Spleen (tissue), 7 donors: ENCODE data around the gene CHST12.

ENCODE experiments used
- CTCF ChIP-seq, 11 experiments: fragments of 200-600 bp in 7 of 11; fragments of 450-650 bp in 4 of 11; sonication (generic) in 4 of 11; IDR thresholded peaks in 8 of 11; conservative IDR thresholded peaks in 3 of 11; 1 replicate in 7 of 11; 2 replicates in 4 of 11; pipeline versions ENCODE4 v1.4.0 to v1.8.0; 2016 to 2021; ENCODE audit warnings: antibody characterized with exemption in 11 of 11, inconsistent platforms in 4 of 11, mild to moderate bottlenecking in 1 of 11
- POLR2AphosphoS5 ChIP-seq, 3 donors: sonication (generic); formaldehyde crosslinking; IDR thresholded peaks; one replicate each; pipeline ENCODE4 v1.5.1; 2017; ENCODE audit warnings: antibody characterized with exemption in 3 of 3
- donor health status: DM: no; HTN: no; CAD: no; lungs with moderate emphysema.
- donor health status: DM: no; HTN: no; CAD: no.
- donor health status: DM: no; HTN: no; CAD: no.

- no peak for TF ChIP-seq CTCF (IDR thresholded peaks at IDR 0.05 in 8 of 11, conservative IDR thresholded peaks at IDR 0.05 in 3 of 11)
- no peak for TF ChIP-seq POLR2AphosphoS5 (IDR thresholded peaks at IDR 0.05)
These were observed 59.3 kb downstream of the CHST12 start for GRCh38 chr7:2462731-2463130.
